Esophagus mucosa (tissue), 1 donor: Measurements from ENCODE around the gene MMS19. TPM values are rescaled to one million over a fixed set of nuclear protein-coding genes. Genes with fewer than 3 reads are reported as not detected.
"Not testable (repeated sequence)": the region's sequence is repeated elsewhere in the genome, so short reads cannot be mapped to it uniquely, and the experiment has no call there.

ENCODE experiments used
- ATAC-seq: fragments of 200-7000 bp; cut with Tn5 transposase; one replicate; pipeline ENCODE4 v1.9.1; 2020
- total RNA-seq: library from RNA; stranded (reverse); gene quantifications from one replicate; pipeline ENCODE4 v1.2.4, GENCODE V29; 2023
- donor health status: DM: yes; HTN: yes; CAD: no.

MMS19 gene
- 44.0 TPM for total RNA-seq

- peak; percentile 96 for ATAC-seq
Measured at GRCh38 chr10:97498076-97498840, at the start of gene MMS19. Gene MMS19, minus strand, starts transcription at chr10:97498422. Its CDS starts 38 bp downstream, at chr10:97498384.

DNA sequence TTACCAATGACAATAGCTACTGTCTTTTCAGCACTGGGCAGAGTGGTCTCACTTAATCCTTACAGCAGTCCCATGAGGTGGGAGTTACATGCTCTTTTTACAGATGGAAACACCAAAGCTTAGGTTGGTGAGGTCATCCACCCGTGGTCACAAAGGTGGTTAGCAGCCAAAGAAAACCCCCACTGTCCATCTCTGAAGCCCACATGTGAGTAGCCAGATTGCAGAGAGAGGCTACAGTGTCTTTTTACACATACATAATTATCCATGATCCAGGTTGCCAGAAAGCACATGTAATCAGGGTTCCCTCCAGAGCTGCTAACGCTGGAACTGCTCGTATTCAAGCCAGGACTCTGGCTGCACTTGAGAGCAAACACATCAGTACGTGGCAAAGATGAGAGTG lies 49.7 kb upstream of the MMS19 start:
- ATAC-seq, result no peak

DNA sequence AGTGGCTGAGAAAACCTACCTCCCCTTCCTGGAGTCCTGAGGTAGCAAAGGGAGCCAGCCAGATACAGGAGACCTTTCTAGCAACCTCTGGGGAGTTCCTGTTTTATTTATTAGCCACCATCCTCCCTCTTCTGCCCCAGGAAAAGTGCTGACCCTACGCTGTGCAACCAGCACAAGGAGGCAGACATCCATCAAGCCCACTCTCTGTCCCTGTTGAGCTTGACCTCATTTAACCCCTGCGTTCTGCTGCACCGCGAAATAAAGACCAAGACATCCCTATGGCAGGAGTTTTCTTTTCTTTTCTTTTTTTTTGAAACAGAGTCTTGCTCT lies 49.0 kb upstream of the MMS19 start:
- no peak for ATAC-seq

DNA sequence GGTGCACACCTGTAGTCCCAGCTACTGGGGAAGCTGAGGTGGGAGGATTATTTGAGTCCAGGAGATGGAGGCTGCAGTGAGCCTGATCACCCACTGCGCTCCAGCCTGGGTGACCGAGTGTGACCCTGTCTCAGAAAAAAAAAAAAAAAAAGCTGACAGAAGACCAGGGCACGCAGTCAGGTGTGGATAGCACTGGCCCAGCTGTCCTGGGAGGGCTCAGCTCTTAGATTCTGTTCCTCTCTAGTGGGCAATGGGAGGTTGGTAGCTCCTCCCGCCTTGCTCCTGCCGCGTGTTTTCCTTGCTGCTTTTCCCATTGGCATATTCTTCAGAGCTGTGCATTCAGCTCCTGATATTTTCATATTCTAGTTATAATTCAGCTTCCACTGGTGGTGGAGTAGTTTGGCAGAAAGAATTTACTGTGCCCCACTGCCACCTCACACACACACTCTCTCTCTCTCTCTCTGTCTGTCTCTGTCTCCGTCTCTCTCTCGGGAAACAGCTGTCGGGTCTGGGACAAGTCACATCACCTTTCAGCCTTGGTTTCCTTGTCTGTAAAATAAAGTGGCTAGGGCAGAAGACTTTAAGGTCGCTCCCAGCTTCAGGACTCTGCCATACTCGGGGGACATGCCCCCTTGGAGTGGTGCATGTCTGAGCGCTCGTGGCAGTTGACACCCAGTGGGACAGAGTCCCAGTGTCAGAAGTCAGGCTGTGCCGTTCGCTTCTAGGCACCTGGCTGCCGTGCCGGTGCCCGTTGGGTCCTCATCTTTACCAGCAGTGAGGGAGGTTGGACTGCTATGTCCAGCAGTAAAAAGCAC lies 48.4 kb upstream of the MMS19 start:
- ATAC-seq, result no peak

- ATAC-seq, result peak; percentile 89
Measured at GRCh38 chr10:97543025-97543546, 44.9 kb upstream of the MMS19 start.

DNA sequence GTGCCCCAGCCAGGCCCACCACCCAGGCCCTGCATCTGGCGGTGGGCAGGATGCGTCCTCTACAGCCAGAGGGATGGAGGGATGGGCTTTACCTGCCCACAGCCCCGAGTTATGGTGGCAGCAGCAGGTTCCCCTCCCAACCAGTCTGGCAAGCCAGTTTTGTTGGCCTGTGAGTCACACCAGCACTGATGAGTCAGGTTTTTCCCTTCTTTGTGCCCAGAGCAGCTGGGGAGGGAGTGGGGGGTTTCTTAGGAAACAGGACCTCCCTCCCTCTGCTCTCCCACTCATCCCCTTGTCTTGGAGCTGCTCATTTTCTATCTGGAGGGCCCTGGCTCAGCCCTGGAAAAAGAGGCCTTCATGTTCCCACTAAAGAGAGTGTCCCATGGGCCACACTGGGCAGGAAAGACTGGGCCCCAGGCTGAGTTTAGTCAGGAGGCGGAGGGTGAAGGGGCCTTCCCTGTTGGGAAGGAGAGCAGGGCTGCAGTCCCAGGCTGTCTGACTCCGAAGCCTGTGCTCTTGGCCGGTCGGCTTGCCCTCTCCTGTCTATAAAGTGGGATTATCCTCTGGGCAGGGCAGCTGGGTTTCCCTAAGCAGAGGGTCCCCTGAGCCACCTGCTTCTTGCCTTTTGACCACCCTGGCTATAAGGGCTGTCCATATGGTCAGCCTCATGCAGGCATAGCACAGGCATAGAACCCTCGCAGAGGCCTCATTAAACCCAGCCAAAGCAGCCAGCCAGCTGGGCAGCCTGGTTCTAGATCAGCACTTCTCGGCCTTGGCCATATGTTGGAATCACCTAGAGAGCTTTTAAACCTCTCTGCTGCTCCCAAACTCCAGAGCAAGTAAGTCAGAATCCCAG lies 44.2 kb upstream of the MMS19 start:
- peak; percentile 80 for ATAC-seq

DNA sequence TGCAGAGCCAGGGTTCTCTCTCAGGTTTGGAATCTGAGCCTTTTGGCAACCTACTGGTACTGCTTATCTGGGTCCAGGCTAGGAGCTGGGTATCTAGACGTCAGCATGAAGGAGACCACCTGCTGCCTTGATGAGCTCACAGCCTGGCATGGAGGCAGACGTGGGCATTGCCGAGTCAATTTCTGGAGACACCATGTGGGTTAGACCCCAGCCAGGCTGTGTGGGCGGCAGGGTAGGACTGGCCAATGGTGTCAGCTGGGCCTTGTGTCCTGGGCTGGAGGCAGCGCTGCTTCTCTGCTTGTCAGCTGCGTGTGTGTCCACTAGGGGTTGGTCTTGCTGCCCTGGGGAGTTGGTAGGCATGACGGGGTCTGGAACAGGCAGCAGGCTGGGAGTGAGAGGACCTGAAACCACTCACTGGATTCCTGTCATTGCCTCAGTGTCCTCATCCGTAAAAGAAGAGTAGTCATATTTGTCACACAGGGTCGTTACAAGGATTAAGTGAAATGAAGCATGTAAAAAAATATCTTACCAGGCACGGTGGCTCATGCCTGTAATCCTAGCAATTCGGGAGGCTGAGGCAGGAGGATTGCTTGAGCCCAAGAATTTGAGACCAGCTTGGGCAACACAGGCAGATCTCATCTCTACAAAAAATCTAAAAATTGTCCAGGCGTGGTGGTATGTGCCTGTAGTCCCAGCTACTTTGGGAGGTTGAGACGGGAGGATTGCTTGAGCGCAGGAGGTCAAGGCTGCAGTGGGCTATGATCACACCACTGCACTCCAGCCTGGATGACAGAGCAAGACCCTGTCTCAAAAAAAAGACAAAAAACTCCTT lies 42.7 kb upstream of the MMS19 start:
- ATAC-seq, result no peak

DNA sequence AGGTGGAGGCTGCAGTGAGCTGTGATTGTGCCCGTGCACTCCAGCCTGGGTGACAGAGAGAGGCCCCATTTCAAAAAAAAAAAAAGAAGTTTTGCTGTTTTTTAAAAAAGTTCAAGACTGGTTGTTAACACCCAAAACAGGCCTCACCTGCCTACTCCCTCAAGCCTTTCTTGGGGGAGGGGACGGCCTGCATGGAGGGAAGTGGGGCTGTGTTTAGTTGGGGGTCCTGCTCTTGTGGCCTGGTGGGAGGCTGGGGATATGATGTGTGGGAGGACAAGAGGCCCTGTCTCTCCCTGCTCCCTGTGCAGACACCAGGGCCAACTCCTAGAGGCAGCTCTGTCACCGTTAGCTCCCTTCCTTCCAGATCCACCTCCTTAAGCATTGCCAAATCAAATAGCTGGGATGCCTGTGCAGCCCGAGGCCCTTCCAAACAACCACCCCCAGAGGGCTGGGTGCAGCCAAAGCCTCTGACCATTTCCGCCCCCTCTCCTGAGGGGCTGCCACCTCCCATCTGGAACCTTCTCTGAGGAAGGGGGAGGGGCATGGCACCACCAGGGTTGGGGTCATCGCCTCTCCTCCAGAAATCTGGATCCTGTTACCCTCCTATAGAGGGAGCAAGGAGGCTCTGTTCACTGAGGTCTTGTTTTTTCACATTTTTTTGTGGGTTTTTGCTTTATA lies 41.4 kb upstream of the MMS19 start:
- no peak for ATAC-seq

DNA sequence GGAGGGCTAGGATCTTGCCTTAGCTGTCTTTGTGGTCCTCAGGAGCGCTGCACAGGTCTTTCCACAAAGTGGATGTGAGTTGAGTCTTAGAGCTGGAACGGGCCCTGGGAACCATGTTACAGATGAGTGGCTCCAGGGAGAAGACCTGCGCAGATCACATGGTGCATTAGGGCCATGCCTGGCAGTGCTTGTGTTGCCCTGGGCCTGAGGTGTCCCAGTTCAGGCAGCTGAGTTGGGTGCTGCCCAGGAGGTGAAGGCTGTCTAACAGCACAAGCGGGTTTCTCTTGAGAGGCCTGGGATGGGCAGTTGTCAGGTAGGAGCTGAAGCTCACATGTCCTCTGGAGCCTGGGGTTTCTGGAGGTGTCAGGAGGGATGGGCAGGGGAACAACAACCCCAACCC lies 40.6 kb upstream of the MMS19 start:
- peak; percentile 73 for ATAC-seq

GRCh38 chr10:97538411-97538810 lies 40.2 kb upstream of the MMS19 start:
- no peak for ATAC-seq

DNA sequence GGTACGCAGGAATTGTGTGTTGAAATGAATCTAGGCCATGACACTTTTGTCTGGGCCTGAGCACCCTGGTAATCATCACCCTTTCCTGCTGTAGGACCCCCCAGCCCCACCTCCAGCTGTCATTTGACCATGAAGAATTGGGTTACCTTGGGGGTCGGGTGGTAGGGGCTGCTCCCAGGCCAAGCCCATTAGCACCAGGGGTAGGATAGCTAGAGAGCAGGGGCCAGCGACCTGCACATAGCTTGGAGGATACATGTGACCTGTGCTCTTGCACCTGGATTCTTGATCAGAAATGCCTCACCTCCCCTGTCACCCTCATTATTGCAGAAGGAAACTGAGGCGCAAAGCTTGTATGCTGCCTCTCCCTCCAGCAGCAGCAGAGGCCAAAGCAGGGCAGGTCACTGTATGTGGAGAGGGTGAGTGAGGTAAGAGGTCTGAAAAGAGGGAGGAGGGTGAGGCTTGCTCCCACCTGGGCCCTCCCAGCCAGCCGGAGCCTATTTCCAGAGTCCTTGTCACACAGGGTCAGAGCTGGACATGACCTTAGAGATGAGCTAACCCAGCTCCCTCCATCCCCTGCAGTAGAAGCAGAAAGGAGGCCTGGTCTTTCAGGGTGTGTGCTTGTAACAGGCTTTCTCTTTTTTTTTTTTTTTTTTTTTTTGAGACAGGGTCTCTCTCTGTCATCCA lies 39.1 kb upstream of the MMS19 start:
- no peak for ATAC-seq

- peak; percentile 7 for ATAC-seq
Measured at GRCh38 chr10:97534746-97535367, 36.6 kb upstream of the MMS19 start.

- ATAC-seq, result no peak
Measured at GRCh38 chr10:97533888-97534287, 35.7 kb upstream of the MMS19 start.

- no peak for ATAC-seq
Measured at GRCh38 chr10:97532935-97533671, 34.9 kb upstream of the MMS19 start.

- no peak for ATAC-seq
Measured at GRCh38 chr10:97531401-97531986, 33.3 kb upstream of the MMS19 start.

DNA sequence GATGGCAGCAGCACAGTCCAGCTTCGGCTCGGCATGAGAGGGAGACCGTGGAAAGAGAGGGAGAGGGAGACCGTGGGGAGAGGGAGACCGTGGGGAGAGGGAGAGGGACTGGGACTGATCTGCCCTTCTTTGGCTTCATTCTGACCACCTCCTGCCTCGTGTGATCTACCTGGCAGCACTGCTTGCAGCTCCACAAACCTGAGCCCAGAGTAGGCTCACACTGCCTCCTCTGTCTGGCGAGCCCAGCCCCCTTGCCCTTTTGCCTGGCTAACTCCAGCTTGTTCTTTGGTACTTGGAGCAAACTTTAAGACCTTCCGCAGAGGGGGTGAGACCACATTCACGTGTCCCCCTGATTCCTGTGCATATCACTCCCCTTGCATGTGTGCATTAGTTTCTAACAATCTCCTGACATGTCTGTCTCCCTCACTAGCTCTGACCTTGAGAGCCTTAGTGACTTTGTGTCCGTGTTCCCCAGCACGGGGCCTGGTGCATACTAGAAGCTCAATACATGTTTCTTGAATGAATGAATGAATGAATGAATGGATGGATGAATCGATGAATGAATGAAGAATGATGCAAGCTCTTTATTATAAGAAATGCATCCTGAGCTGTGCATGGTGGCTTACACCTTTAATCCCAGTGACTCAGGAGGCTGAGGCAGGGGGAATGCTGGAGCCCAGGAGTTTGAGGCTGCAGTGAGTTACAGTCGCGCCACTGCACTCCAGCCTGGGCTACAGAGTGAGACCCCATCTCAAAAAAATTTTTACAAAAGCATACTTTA lies 31.7 kb upstream of the MMS19 start:
- ATAC-seq, result peak; percentile 45

GRCh38 chr10:97528876-97529275 lies 30.7 kb upstream of the MMS19 start:
- not testable (repeated sequence) for ATAC-seq

GRCh38 chr10:97525683-97526110 lies 27.5 kb upstream of the MMS19 start:
- no peak for ATAC-seq
